ACC112 (cell line): ENCODE results near the gene GMNN.

ENCODE experiments used
- H2AFZ ChIP-seq: fragments of 200-600 bp; sonication (generic); one replicate; pipeline ENCODE4 v1.6.0; 2017; ENCODE audit warnings: antibody characterized with exemption, low read length; ENCODE audit not compliant: unreplicated experiment
- H3K27ac ChIP-seq: fragments of 200-600 bp; sonication (generic); 2 replicates; pipeline ENCODE4 v1.5.1; 2014; ENCODE audit warnings: low read depth, mild to moderate bottlenecking, antibody characterized with exemption, low read length, moderate library complexity
- H3K27me3 ChIP-seq: fragments of 200-600 bp; sonication (generic); 2 replicates; pipeline ENCODE4 v1.6.1; 2014; ENCODE audit warnings: mild to moderate bottlenecking, antibody characterized with exemption, low read length, moderate library complexity, mixed read lengths; ENCODE audit not compliant: insufficient read depth
- H3K36me3 ChIP-seq: fragments of 200-600 bp; sonication (generic); 2 replicates; pipeline ENCODE4 v1.6.1; 2016; ENCODE audit warnings: mild to moderate bottlenecking, antibody characterized with exemption, low read length, moderate library complexity, mixed read lengths; ENCODE audit not compliant: insufficient read depth
- H3K4me1 ChIP-seq: fragments of 200-600 bp; sonication (generic); one replicate; pipeline ENCODE4 v1.6.1; 2016; ENCODE audit warnings: low read length, mixed read lengths; ENCODE audit not compliant: insufficient read depth, unreplicated experiment, control insufficient read depth
- H3K4me3 ChIP-seq: fragments of 200-600 bp; sonication (generic); 2 replicates; pipeline ENCODE4 v1.5.1; 2014; ENCODE audit warnings: mild to moderate bottlenecking, low read depth, low read length
- H3K79me2 ChIP-seq: fragments of 200-600 bp; sonication (generic); one replicate; pipeline ENCODE4 v1.6.0; 2016; ENCODE audit warnings: low read length; ENCODE audit not compliant: control insufficient read depth, unreplicated experiment, insufficient read depth

Gene GMNN

GRCh38 chr6:24778878-24779277 lies 4.1 kb downstream of the GMNN start:
- Histone ChIP-seq H3K27ac (no peak overlapping the region), H3K36me3 (peaks cover 33% of the 10 kb centered on the region), H3K27me3 (no peaks in the 10 kb centered on the region)

DNA sequence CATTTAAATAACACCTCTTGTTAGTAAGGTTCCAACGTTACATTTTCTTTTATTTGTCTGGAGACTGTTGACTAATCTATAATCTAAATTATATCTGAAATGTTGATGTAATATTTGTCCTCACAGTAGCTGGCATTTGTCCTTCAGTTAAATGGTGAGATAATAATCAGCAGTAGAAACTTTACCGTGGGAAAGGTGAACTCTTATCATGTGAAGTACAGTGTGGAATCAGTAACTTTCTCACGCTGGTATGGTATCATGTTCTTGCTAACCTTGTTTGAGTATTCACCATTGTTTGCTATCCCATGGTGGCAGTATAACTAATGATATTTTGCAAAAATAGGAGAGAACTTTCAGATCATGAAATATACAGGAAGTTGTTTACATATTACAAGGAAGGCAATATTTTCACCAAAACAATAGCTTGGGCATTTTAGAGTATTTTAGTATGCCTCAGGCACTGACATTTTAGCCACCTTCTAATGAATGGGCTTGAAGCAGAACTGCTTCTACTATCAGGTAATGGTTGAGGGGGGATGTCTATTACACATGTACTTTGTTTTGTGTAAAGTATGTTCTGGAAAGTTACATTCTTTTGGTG lies 4.8 kb downstream of the GMNN start:
- Histone ChIP-seq H3K27ac (no peak overlapping the region), H3K36me3 (peaks cover 39% of the 10 kb centered on the region), H2AFZ (no peak overlapping the region), H3K79me2 (peaks cover 60% of the 10 kb centered on the region), H3K4me1 (peaks cover 22% of the 10 kb centered on the region), H3K27me3 (no peaks in the 10 kb centered on the region), H3K4me3 (no peak overlapping the region)

More at GRCh38 chr6:24778878-24779277, 4.1 kb downstream of the GMNN start:
- H2AFZ ChIP-seq = no peak overlapping the region
- H3K4me3 ChIP-seq = no peak overlapping the region
- peaks cover 60% of the 10 kb centered on the region for H3K79me2 ChIP-seq
- peaks cover 22% of the 10 kb centered on the region for H3K4me1 ChIP-seq

- Histone ChIP-seq H3K27ac (no peak overlapping the region), H3K4me1 (peaks cover 22% of the 10 kb centered on the region), H3K79me2 (peaks cover 60% of the 10 kb centered on the region), H2AFZ (no peak overlapping the region), H3K4me3 (no peak overlapping the region), H3K27me3 (no peaks in the 10 kb centered on the region), H3K36me3 (peaks cover 46% of the 10 kb centered on the region)
Measured at GRCh38 chr6:24780206-24780605, 5.5 kb downstream of the GMNN start.

GRCh38 chr6:24788031-24788665 lies 13.4 kb downstream of the GMNN start:
- H3K27me3 ChIP-seq = no peaks in the 10 kb centered on the region
- no peak overlapping the region for H3K4me3 ChIP-seq
- H3K36me3 ChIP-seq = peaks cover 34% of the 10 kb centered on the region
- H3K27ac ChIP-seq = no peak overlapping the region
- H2AFZ ChIP-seq = no peak overlapping the region
- no peaks in the 10 kb centered on the region for H3K4me1 ChIP-seq
- no peaks in the 10 kb centered on the region for H3K79me2 ChIP-seq

DNA sequence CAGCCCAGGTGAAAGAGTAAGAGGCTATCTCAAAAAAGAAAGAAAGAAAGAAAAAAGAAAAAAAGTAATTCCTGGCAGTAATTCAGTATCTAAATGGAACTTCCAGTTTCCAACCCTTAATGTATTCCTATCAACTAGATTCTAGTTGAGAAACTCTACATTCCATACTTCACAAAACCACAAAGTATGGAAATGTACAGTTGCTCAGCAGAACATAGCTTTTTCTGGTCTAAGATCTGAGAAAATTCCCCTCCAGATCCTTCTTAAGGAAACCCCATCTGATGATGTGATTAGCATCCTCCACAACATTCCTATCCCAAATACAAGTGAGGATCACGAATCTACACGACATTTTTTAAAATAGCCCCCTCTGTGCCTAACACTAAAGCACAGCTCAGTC lies 20.4 kb downstream of the GMNN start:
- Histone ChIP-seq H2AFZ (no peak overlapping the region), H3K4me1 (peaks cover 7% of the 10 kb centered on the region), H3K36me3 (no peaks in the 10 kb centered on the region), H3K4me3 (no peak overlapping the region), H3K79me2 (no peaks in the 10 kb centered on the region), H3K27me3 (no peaks in the 10 kb centered on the region), H3K27ac (no peak overlapping the region)

DNA sequence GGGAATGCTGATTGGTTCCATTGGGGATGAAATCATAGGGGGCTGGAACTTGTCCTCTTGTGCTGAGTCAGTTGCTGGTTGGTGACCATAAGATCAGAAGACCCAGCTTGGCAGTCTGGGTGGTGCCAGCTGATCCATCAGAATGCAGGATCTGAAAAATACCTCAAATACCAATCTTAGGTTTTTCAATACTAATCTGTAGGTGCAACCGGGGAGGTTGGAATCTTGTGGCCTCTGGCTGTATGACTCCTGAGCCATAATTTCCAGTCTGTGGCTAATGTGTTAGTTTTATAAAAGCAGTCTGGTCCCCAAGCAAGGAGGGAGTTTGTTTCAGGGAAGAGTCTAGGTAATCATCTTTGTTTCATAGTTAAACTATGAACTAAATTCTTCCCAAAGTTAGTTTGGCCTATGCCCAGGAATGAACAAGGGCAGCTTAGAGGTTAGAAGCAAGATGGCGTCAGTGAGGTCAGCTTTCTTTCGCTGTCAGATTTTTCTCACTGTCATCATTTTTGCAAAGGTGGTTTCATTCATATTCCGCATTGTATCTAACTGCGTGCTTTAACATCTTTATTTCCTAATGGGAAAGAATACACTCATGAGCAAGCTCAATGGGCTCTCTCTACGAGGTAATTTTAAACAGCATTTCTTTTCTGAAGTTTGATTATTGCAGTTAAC lies 22.0 kb downstream of the GMNN start:
- no peak overlapping the region for H2AFZ ChIP-seq

DNA sequence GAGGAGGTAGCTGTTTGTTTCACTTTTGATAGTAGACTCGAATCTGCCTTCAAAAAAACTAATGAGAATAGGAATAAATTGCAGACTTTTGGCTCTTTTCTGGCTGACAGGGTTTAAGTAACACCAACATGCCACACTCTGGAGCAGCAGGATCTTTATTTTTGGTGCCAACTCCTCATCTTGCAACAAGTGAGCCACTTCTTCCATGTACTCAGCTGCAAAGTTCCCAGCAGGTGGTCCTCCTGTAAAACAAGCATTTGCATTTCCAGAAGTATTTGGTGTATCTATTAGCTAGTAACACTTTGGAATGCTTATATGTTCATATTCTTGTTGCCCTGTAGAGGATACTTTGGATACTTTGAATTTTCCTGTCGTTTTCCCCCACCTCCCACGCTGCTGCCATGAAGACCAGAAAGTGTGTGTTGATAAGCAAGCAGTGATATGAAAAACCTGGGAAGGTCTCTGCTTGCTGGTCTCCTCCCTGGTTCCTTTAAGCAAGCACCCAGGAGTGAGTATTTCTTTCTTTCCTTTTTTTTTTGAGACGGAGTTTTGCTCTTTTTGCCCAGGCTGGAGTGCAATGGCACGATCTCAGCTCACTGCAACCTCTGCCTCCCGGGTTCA lies 23.0 kb downstream of the GMNN start:
- no peak overlapping the region for H3K4me3 ChIP-seq
- H3K36me3 ChIP-seq = no peaks in the 10 kb centered on the region
- H3K79me2 ChIP-seq = no peaks in the 10 kb centered on the region
- H2AFZ ChIP-seq = no peak overlapping the region
- peaks cover 16% of the 10 kb centered on the region for H3K4me1 ChIP-seq
- no peak overlapping the region for H3K27ac ChIP-seq
- no peaks in the 10 kb centered on the region for H3K27me3 ChIP-seq

More for the DNA sequence above, 22.0 kb downstream of the GMNN start:
- no peak overlapping the region for H3K27ac ChIP-seq
- H3K36me3 ChIP-seq = no peaks in the 10 kb centered on the region
- no peaks in the 10 kb centered on the region for H3K27me3 ChIP-seq
- no peak overlapping the region for H3K4me3 ChIP-seq
- H3K79me2 ChIP-seq = no peaks in the 10 kb centered on the region
- H3K4me1 ChIP-seq = peaks cover 7% of the 10 kb centered on the region

GRCh38 chr6:24798740-24799540 lies 24.2 kb downstream of the GMNN start, which contains the start of gene ARMH2:
Gene ARMH2 (minus strand): TSS chr6:24798917. CDS start chr6:24798857, 60 bp downstream.
- Histone ChIP-seq H3K27ac (no peak within 1 kb of the TSS), H3K4me1 (peaks cover 22% of the 10 kb centered on the region), H3K79me2 (no peaks in the 10 kb centered on the region), H2AFZ (no peak within 1 kb of the TSS), H3K4me3 (no peak within 1 kb of the TSS), H3K27me3 (no peaks in the 10 kb centered on the region), H3K36me3 (no peaks in the 10 kb centered on the region)

DNA sequence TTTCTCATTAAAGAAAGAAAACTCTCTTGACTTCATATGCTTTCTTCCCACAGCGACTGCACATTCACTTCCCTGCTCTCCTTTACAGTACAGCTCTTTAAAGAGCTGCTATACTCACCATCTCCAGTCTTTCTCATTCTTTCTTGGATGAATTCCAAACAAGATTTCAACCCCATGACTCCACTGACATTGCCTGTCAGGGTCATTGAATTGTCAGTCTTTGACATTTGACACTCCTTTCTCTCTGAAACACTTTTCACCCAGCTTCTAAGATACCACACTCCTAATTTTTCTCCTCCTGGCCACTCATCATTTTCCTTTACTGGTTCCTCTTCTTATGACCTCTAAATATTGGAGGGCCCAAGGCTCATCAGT lies 24.8 kb downstream of the GMNN start:
- Histone ChIP-seq H3K27me3 (no peaks in the 10 kb centered on the region), H3K36me3 (no peaks in the 10 kb centered on the region), H3K79me2 (no peaks in the 10 kb centered on the region), H3K27ac (no peak overlapping the region), H3K4me1 (peaks cover 22% of the 10 kb centered on the region), H2AFZ (no peak overlapping the region), H3K4me3 (no peak overlapping the region)
